ENCODE results near the gene LINGO4.
"Not testable (repeated sequence)": the region's sequence is repeated elsewhere in the genome, so short reads cannot be mapped to it uniquely, and the experiment has no call there.

The LINGO4 gene

GRCh38 chr1:151811181-151811580, 6.0 kb upstream of the LINGO4 start:
- no peak for FAIRE-seq

- FAIRE-seq: no peak
Observed at GRCh38 chr1:151809985-151810556, 4.9 kb upstream of the LINGO4 start.

GRCh38 chr1:151809290-151809984, 4.2 kb upstream of the LINGO4 start:
- no peak for FAIRE-seq

- no peak for FAIRE-seq
Observed at GRCh38 chr1:151807766-151808165, 2.5 kb upstream of the LINGO4 start.

GRCh38 chr1:151807131-151807530, 1.9 kb upstream of the LINGO4 start:
- no peak for FAIRE-seq

GRCh38 chr1:151806170-151806569, 951 bp upstream of the LINGO4 start:
- FAIRE-seq: no peak

- no peak for FAIRE-seq
Observed at GRCh38 chr1:151803915-151804314, 1.3 kb downstream of the LINGO4 start.

GRCh38 chr1:151803164-151803563, 2.1 kb downstream of the LINGO4 start:
- no peak for FAIRE-seq

- no peak for FAIRE-seq
Observed at GRCh38 chr1:151802372-151802771, 2.8 kb downstream of the LINGO4 start.

GRCh38 chr1:151801846-151802245, 3.4 kb downstream of the LINGO4 start:
- no peak for FAIRE-seq

GRCh38 chr1:151801310-151801820, 3.9 kb downstream of the LINGO4 start:
- FAIRE-seq: no peak

- no peak for FAIRE-seq
Observed at GRCh38 chr1:151800830-151801229, 4.4 kb downstream of the LINGO4 start.

GRCh38 chr1:151799179-151800022, 5.8 kb downstream of the LINGO4 start:
- FAIRE-seq: no peak

GRCh38 chr1:151798571-151798970, 6.6 kb downstream of the LINGO4 start:
- FAIRE-seq: no peak

- no peak for FAIRE-seq
Observed at GRCh38 chr1:151790940-151791651, 14.1 kb downstream of the LINGO4 start.

GRCh38 chr1:151790071-151790939, 14.9 kb downstream of the LINGO4 start, which contains the start of gene TDRKH:
TDRKH (minus strand) TSS chr1:151790500; CDS start chr1:151783022, 7,478 bp downstream.
- peak; percentile 97 for FAIRE-seq

GRCh38 chr1:151787689-151788088, 17.5 kb downstream of the LINGO4 start:
- FAIRE-seq: no peak

- no peak for FAIRE-seq
Observed at GRCh38 chr1:151783796-151784195, 21.4 kb downstream of the LINGO4 start.

GRCh38 chr1:151782741-151783140, 22.5 kb downstream of the LINGO4 start:
- no peak for FAIRE-seq

- not testable (repeated sequence) for FAIRE-seq
Observed at GRCh38 chr1:151782026-151782425, 23.2 kb downstream of the LINGO4 start.

- FAIRE-seq: not testable (repeated sequence)
Observed at GRCh38 chr1:151780736-151781135, 24.5 kb downstream of the LINGO4 start.

- no peak for FAIRE-seq
Observed at GRCh38 chr1:151779852-151780251, 25.4 kb downstream of the LINGO4 start.
